Activated CD8-positive, alpha-beta T cell treated with anti-CD3 and anti-CD28 coated beads, Interleukin-2, amount 10 ng/mL, durations not matched to agents 7 days and 5 days (primary cell): ENCODE measurements around the gene UPF1. TPM values are rescaled to one million over a fixed set of nuclear protein-coding genes. Genes with fewer than 3 reads are reported as not detected.

Experiments
- ATAC-seq: fragments of 150-1000 bp; cut with Tn5 transposase; one replicate; pipeline ENCODE4 v1.10.0; 2021; ENCODE audit warnings: moderate library complexity
- CTCF ChIA-PET: fragments of 350-600 bp; sonication (Branson Sonifier 250); formaldehyde crosslinking; loops from one replicate; lab custom pipeline; 2021; ENCODE audit warnings: antibody characterized with exemption; lab: Charles Lee
- POLR2A ChIA-PET: fragments of 350-600 bp; sonication (Branson Sonifier 250); formaldehyde crosslinking; loops from one replicate; lab custom pipeline; 2021; ENCODE audit warnings: antibody characterized with exemption; lab: Charles Lee
- DNase-seq: peaks from one replicate; pipeline ENCODE4 v3.0.0-alpha.2; 2020
- H3K27ac Mint-ChIP-seq: one replicate; pipeline ENCODE4 v1.8.0; 2021; ENCODE audit warnings: mild to moderate bottlenecking, mixed read lengths
- H3K27me3 Mint-ChIP-seq: one replicate; pipeline ENCODE4 v1.8.0; 2021; ENCODE audit warnings: low read depth, mixed read lengths
- H3K36me3 Mint-ChIP-seq: one replicate; pipeline ENCODE4 v1.8.0; 2021; ENCODE audit warnings: low read depth, mixed read lengths
- H3K4me1 Mint-ChIP-seq: one replicate; pipeline ENCODE4 v1.8.0; 2021; ENCODE audit warnings: low read depth, mixed read lengths
- H3K4me3 Mint-ChIP-seq: one replicate; pipeline ENCODE4 v1.8.0; 2021; ENCODE audit warnings: mild to moderate bottlenecking, mixed read lengths
- H3K9me3 Mint-ChIP-seq: one replicate; pipeline ENCODE4 v1.8.0; 2022; ENCODE audit warnings: mixed read lengths; ENCODE audit not compliant: insufficient read depth
- total RNA-seq, 2 experiments: library from RNA; stranded (reverse); gene quantifications; one replicate each; pipeline ENCODE4 v1.2.3, GENCODE V29; 2021

UPF1 gene
- total RNA-seq, 2 experiments from 2014 or later, result 81.8 to 84.0 TPM

- Mint-ChIP-seq H3K27ac (peak overlapping the region; percentile 86), H3K27me3 (no peaks in the 10 kb centered on the region), H3K9me3 (no peaks in the 10 kb centered on the region), H3K36me3 (peaks cover 33% of the 10 kb centered on the region), H3K4me3 (peak overlapping the region; percentile 38), H3K4me1 (peaks cover 72% of the 10 kb centered on the region)
- no peak for DNase-seq
- ATAC-seq, result no peak
- ChIA-PET POLR2A (interaction anchor here (3.0 kb wide), 1 partner anchor 11 kb away, joined by 26 read pairs; the partner anchor contains the start of gene UPF1), CTCF (interaction anchor here (0.5 to 8.7 kb wide), 4 partner anchors 11 to 359 kb away, joined by 3 to 104 read pairs (median 4); partner anchors contain the start of genes NR2C2AP and UPF1)
Measured at GRCh38 chr19:18843960-18844359, 12.2 kb downstream of the UPF1 start.

GRCh38 chr19:18844806-18845329 lies 13.1 kb downstream of the UPF1 start:
- POLR2A ChIA-PET, result interaction anchor here (0.6 to 3.0 kb wide), 2 partner anchors 12 to 828 kb away, joined by 3 to 26 read pairs; partner anchors contain the start of gene UPF1
- ATAC-seq, result no peak
- Mint-ChIP-seq H3K27me3 (no peaks in the 10 kb centered on the region), H3K9me3 (no peaks in the 10 kb centered on the region), H3K36me3 (peaks cover 33% of the 10 kb centered on the region), H3K4me3 (no peak overlapping the region), H3K4me1 (peaks cover 76% of the 10 kb centered on the region), H3K27ac (no peak overlapping the region)
- DNase-seq, result no peak
- CTCF ChIA-PET, result interaction anchor here (8.7 kb wide), 1 partner anchor 11 kb away, joined by 104 read pairs; the partner anchor contains the start of gene UPF1

- Mint-ChIP-seq H3K36me3 (peaks cover 42% of the 10 kb centered on the region), H3K27ac (no peak overlapping the region), H3K4me3 (no peak overlapping the region), H3K4me1 (peaks cover 78% of the 10 kb centered on the region), H3K9me3 (no peaks in the 10 kb centered on the region), H3K27me3 (no peaks in the 10 kb centered on the region)
- no peak for ATAC-seq
- ChIA-PET CTCF (interaction anchor here (1.9 to 8.7 kb wide), 3 partner anchors 13 to 376 kb away, joined by 9 to 104 read pairs (median 12); partner anchors contain the start of gene UPF1), POLR2A (interaction anchor here (1.5 kb wide), 1 partner anchor 14 kb away, joined by 7 read pairs; the partner anchor contains the start of gene UPF1)
- DNase-seq, result no peak
Measured at GRCh38 chr19:18845961-18846360, 14.2 kb downstream of the UPF1 start.

- Mint-ChIP-seq H3K36me3 (peaks cover 45% of the 10 kb centered on the region), H3K4me1 (peaks cover 69% of the 10 kb centered on the region), H3K4me3 (no peak overlapping the region), H3K9me3 (no peaks in the 10 kb centered on the region), H3K27me3 (no peaks in the 10 kb centered on the region), H3K27ac (peak overlapping the region; percentile 60)
- POLR2A ChIA-PET, result interaction anchor here (0.6 to 1.5 kb wide), 3 partner anchors 13 to 106 kb away, joined by 3 to 7 read pairs (median 5); partner anchors contain the start of gene UPF1
- CTCF ChIA-PET, result interaction anchor here (0.5 to 8.7 kb wide), 52 partner anchors 8 to 428 kb away, joined by 3 to 104 read pairs (median 3); partner anchors contain the start of genes COMP, ELL, REX1BD and SSBP4
- peak; percentile 74 for DNase-seq
- ATAC-seq, result peak; percentile 78
Measured at GRCh38 chr19:18846862-18847548, 15.2 kb downstream of the UPF1 start.

GRCh38 chr19:18847549-18848463 lies 16.0 kb downstream of the UPF1 start:
- DNase-seq (no peak), ATAC-seq (no peak)
- Mint-ChIP-seq H3K9me3 (no peaks in the 10 kb centered on the region), H3K36me3 (peaks cover 47% of the 10 kb centered on the region), H3K27ac (no peak overlapping the region), H3K4me3 (no peak overlapping the region), H3K27me3 (no peaks in the 10 kb centered on the region), H3K4me1 (peaks cover 66% of the 10 kb centered on the region)
- POLR2A ChIA-PET, result interaction anchor here (0.6 to 1.5 kb wide), 5 partner anchors 14 to 1387 kb away, joined by 3 to 7 read pairs (median 3); partner anchors contain the start of gene UPF1
- CTCF ChIA-PET, result interaction anchor here (0.7 to 8.7 kb wide), 43 partner anchors 7 to 429 kb away, joined by 3 to 104 read pairs (median 3); partner anchors contain the start of genes COMP, ELL, REX1BD and SSBP4

GRCh38 chr19:18848878-18849661 lies 17.3 kb downstream of the UPF1 start:
- no peaks in the 10 kb centered on the region for H3K9me3 Mint-ChIP-seq
- peaks cover 53% of the 10 kb centered on the region for H3K4me1 Mint-ChIP-seq
- H3K27ac Mint-ChIP-seq, result peak overlapping the region; percentile 58

GRCh38 chr19:18849838-18850400 lies 18.2 kb downstream of the UPF1 start:
- H3K4me1 Mint-ChIP-seq, result peaks cover 46% of the 10 kb centered on the region
- peak overlapping the region; percentile 58 for H3K27ac Mint-ChIP-seq
- POLR2A ChIA-PET, result interaction anchor here (0.7 to 0.9 kb wide), 2 partner anchors 22 to 261 kb away, joined by 3 read pairs; partner anchors contain the start of gene REX1BD

More at GRCh38 chr19:18848878-18849661, 17.3 kb downstream of the UPF1 start:
- POLR2A ChIA-PET, result interaction anchor here (0.5 to 0.6 kb wide), 2 partner anchors 277 to 1388 kb away, joined by 3 read pairs; no protein-coding TSS in a partner anchor
- Mint-ChIP-seq H3K4me3 (no peak overlapping the region), H3K36me3 (peaks cover 54% of the 10 kb centered on the region), H3K27me3 (no peaks in the 10 kb centered on the region)
- CTCF ChIA-PET, result interaction anchor here (8.7 kb wide), 1 partner anchor 16 kb away, joined by 104 read pairs; the partner anchor contains the start of gene UPF1
- ATAC-seq (no peak), DNase-seq (no peak)

GRCh38 chr19:18850471-18851375 lies 19.0 kb downstream of the UPF1 start:
- ATAC-seq, result no peak
- no peak for DNase-seq
- CTCF ChIA-PET, result no interaction called here
- peaks cover 67% of the 10 kb centered on the region for H3K36me3 Mint-ChIP-seq
- no peaks in the 10 kb centered on the region for H3K9me3 Mint-ChIP-seq
- POLR2A ChIA-PET, result interaction anchor here (0.7 to 0.9 kb wide), 2 partner anchors 22 to 262 kb away, joined by 3 read pairs; partner anchors contain the start of gene REX1BD
- no peak overlapping the region for H3K4me3 Mint-ChIP-seq
- peaks cover 40% of the 10 kb centered on the region for H3K4me1 Mint-ChIP-seq
- H3K27ac Mint-ChIP-seq, result no peak overlapping the region
- no peaks in the 10 kb centered on the region for H3K27me3 Mint-ChIP-seq

More at GRCh38 chr19:18849838-18850400, 18.2 kb downstream of the UPF1 start:
- no peak for DNase-seq
- Mint-ChIP-seq H3K27me3 (no peaks in the 10 kb centered on the region), H3K4me3 (no peak overlapping the region), H3K36me3 (peaks cover 60% of the 10 kb centered on the region), H3K9me3 (no peaks in the 10 kb centered on the region)
- no peak for ATAC-seq
- CTCF ChIA-PET, result interaction anchor here (8.7 kb wide), 1 partner anchor 17 kb away, joined by 104 read pairs; the partner anchor contains the start of gene UPF1

- H3K4me3 Mint-ChIP-seq, result no peak overlapping the region
- ATAC-seq (no peak), DNase-seq (no peak)
- H3K9me3 Mint-ChIP-seq, result no peaks in the 10 kb centered on the region
- POLR2A ChIA-PET, result interaction anchor here (0.8 kb wide), 1 partner anchor 13 kb away, joined by 3 read pairs; no protein-coding TSS in a partner anchor
- no peaks in the 10 kb centered on the region for H3K27me3 Mint-ChIP-seq
- peaks cover 70% of the 10 kb centered on the region for H3K36me3 Mint-ChIP-seq
- CTCF ChIA-PET, result no interaction called here
- no peak overlapping the region for H3K27ac Mint-ChIP-seq
- peaks cover 31% of the 10 kb centered on the region for H3K4me1 Mint-ChIP-seq
Measured at GRCh38 chr19:18851673-18852325, 20.0 kb downstream of the UPF1 start.
